Activated CD8-positive, alpha-beta memory T cell treated with anti-CD3 and anti-CD28 coated beads, Interleukin-2, amount 50 U/mL, for 1 hour (primary cell): Measurements from ENCODE around the gene MRPL52.
"Not testable (repeated sequence)": the region's sequence is repeated elsewhere in the genome, so short reads cannot be mapped to it uniquely, and the experiment has no call there.

ENCODE experiments used
- DNase-seq: peaks from one replicate; pipeline ENCODE4 v3.0.0-alpha.2; 2020; ENCODE audit errors: extremely low read depth

MRPL52 gene

GRCh38 chr14:22837750-22838538 lies 8.3 kb downstream of the MRPL52 start:
- no peak for DNase-seq

GRCh38 chr14:22838631-22839041 lies 8.9 kb downstream of the MRPL52 start:
- no peak for DNase-seq

GRCh38 chr14:22839159-22839779 lies 9.6 kb downstream of the MRPL52 start:
- DNase-seq: no peak

- no peak for DNase-seq
Measured at GRCh38 chr14:22841311-22841710, 11.6 kb downstream of the MRPL52 start.

- no peak for DNase-seq
Measured at GRCh38 chr14:22841769-22842168, 12.1 kb downstream of the MRPL52 start.

- DNase-seq: no peak
Measured at GRCh38 chr14:22842211-22843122, 12.8 kb downstream of the MRPL52 start.

GRCh38 chr14:22843123-22843925 lies 13.6 kb downstream of the MRPL52 start:
- no peak for DNase-seq

GRCh38 chr14:22844221-22845102 lies 14.8 kb downstream of the MRPL52 start:
- no peak for DNase-seq

- no peak for DNase-seq
Measured at GRCh38 chr14:22845103-22845394, 15.4 kb downstream of the MRPL52 start.

GRCh38 chr14:22845821-22846625 lies 16.3 kb downstream of the MRPL52 start:
- no peak for DNase-seq

GRCh38 chr14:22846811-22847307 lies 17.2 kb downstream of the MRPL52 start:
- DNase-seq: no peak

GRCh38 chr14:22847661-22848341 lies 18.1 kb downstream of the MRPL52 start:
- DNase-seq: no peak

GRCh38 chr14:22848351-22849164 lies 18.9 kb downstream of the MRPL52 start:
- DNase-seq: no peak

GRCh38 chr14:22849212-22849819 lies 19.6 kb downstream of the MRPL52 start:
- DNase-seq: no peak

GRCh38 chr14:22850944-22851764 lies 21.5 kb downstream of the MRPL52 start:
- no peak for DNase-seq

- not testable (repeated sequence) for DNase-seq
Measured at GRCh38 chr14:22852178-22852577, 22.5 kb downstream of the MRPL52 start.

GRCh38 chr14:22852599-22852939 lies 22.9 kb downstream of the MRPL52 start:
- no peak for DNase-seq
